Measurements from ENCODE around the gene KCP. TPM values are rescaled to one million over a fixed set of nuclear protein-coding genes. Genes with fewer than 3 reads are reported as not detected.

The KCP gene
- total RNA-seq, 4 donors from 2014 or later: 0.18 to 3.5 TPM; not detected in 2

DNA sequence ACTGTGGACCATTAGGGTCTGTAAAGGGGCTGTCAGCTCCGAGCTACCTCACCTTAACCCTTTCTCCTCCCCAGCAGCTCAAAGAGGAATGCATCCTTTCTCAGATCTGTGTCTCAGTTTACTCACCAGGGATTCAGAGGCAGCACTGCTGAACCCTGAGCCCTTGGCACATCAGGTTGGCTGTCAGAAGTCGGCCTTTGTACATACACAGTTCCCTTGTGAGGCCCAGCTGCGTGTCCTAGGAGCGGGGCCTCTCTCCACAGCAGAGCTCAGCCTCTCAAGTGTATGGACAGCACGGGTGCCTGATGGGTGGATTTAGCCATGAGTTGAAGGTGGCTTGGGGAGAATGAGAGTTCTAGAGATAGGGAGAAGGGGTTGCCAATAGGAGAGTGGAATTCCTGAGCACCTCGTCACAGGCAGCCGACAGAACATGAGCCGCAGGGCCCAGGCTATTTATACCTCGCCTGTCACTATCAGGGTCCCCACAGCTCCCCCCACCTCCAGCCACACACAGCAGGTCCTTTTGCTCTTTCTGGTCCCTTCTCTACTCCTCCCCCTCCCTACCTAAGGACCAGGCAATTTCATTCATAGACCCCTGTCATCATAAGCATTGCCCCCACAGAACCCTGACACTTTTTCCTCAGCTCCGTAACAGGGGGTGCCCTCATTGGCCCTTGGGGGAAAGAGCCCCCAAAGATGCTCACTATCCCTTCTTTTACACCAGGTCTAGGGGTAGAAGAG lies 82.4 kb downstream of the KCP start:
- H3K36me3 ChIP-seq: no peaks in the 10 kb centered on the region
- peaks cover 0 to 3% of the 10 kb centered on the region in 2 donors for H3K4me1 ChIP-seq
- H3K9me3 ChIP-seq: no peaks in the 10 kb centered on the region
- DNase-seq: peak in 1 of 2 donors; percentile 74
- H3K27ac ChIP-seq: peak overlapping the region; percentile 76 to 94
- TF ChIP-seq, protein P1, sequence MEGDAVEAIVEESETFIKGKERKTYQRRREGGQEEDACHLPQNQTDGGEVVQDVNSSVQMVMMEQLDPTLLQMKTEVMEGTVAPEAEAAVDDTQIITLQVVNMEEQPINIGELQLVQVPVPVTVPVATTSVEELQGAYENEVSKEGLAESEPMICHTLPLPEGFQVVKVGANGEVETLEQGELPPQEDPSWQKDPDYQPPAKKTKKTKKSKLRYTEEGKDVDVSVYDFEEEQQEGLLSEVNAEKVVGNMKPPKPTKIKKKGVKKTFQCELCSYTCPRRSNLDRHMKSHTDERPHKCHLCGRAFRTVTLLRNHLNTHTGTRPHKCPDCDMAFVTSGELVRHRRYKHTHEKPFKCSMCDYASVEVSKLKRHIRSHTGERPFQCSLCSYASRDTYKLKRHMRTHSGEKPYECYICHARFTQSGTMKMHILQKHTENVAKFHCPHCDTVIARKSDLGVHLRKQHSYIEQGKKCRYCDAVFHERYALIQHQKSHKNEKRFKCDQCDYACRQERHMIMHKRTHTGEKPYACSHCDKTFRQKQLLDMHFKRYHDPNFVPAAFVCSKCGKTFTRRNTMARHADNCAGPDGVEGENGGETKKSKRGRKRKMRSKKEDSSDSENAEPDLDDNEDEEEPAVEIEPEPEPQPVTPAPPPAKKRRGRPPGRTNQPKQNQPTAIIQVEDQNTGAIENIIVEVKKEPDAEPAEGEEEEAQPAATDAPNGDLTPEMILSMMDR (IDR thresholded peaks at IDR 0.05): no peak
- TF ChIP-seq POLR2A (IDR thresholded peaks at IDR 0.05): no peak
- no peak overlapping the region for H3K4me3 ChIP-seq
- intact Hi-C loops (cut with DNase I; ENCODE audit: low total_unique reads): no loop called here
- no peaks in the 10 kb centered on the region for H3K27me3 ChIP-seq

DNA sequence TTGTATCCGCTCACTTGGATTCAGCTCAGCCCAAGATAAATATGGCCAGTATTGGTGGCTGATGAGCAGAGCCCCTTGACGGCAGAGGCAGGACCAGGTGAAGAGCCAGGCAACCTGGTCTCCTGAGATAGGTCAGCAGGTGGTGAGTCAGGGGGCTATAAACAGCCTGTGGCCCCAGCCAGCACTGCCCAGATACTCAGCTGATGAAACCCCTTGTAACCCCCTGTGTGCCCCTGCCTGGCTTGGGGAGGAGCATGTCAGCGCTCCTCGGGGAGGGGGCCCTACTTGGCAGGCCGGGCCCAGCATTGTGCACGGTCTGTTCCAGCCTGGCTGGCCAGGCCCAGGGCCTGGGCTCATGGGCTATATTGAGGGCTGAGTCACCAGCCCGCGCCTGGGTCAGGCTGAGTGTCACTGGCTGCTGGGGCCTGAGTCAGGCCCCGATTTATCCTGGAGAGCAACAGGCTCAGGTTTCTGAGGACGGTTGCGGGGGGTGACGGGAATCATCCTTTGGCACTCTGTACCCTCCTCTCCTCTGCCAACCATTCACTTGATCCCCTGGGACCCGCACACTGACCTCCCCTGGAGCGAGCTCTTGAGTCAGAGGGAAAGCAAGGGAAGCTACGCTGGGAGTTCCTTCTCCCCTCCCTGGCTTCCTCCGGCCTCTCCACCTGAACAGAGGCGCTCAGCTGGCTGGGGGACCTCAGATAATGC lies 83.1 kb downstream of the KCP start:
- Histone ChIP-seq H3K4me3 (no peak overlapping the region), H3K9me3 (no peaks in the 10 kb centered on the region), H3K36me3 (no peaks in the 10 kb centered on the region), H3K4me1 (peaks cover 0 to 3% of the 10 kb centered on the region in 2 donors), H3K27ac (peak overlapping the region; percentile 76 to 94), H3K27me3 (no peaks in the 10 kb centered on the region)
- intact Hi-C loops (cut with DNase I; ENCODE audit: low total_unique reads): no loop called here
- peak in 1 of 2 donors; percentile 66 for DNase-seq
- TF ChIP-seq, protein P1 (IDR thresholded peaks at IDR 0.05): no peak
- TF ChIP-seq POLR2A (IDR thresholded peaks at IDR 0.05): no peak

DNA sequence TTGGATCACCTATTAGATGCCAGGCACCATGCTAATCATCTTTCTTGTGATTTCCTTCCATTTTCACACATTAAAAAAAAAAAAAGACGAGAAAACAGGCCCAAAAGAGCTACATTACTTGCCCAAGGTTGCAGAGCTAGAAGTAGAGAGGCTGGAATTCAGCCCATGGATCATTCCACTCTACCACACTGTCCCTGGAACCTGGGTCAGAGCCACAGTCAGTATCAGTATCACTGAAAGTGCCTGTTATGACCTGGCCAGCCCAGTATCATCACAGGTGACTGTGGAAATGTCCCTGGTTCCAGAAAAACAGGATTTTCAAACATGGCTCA lies 83.6 kb downstream of the KCP start:
- no peaks in the 10 kb centered on the region for H3K36me3 ChIP-seq
- no peak overlapping the region for H3K4me3 ChIP-seq
- peaks cover 0 to 3% of the 10 kb centered on the region in 2 donors for H3K4me1 ChIP-seq
- no peaks in the 10 kb centered on the region for H3K27me3 ChIP-seq
- H3K9me3 ChIP-seq: no peaks in the 10 kb centered on the region
- DNase-seq: no peak
- H3K27ac ChIP-seq: peak overlapping the region; percentile 76 to 94
- intact Hi-C loops (cut with DNase I; ENCODE audit: low total_unique reads): no loop called here
- TF ChIP-seq POLR2A (IDR thresholded peaks at IDR 0.05): no peak
- TF ChIP-seq, protein P1 (IDR thresholded peaks at IDR 0.05): no peak

Other genes with a start within 250 kb of the KCP start
- 1 to 10 TPM in 1 of 4 donors, under 1 TPM in 1, not detected in 2; 0.35 to 6.6 TPM for gene GARIN1A, start 238.4 kb downstream of the KCP start, total RNA-seq
- gene CALU, start 171.3 kb downstream of the KCP start, total RNA-seq: 100 to 1,000 TPM in 3 of 4 donors, 10 to 100 TPM in 1; 83.0 to 334 (median 108) TPM
- gene OPN1SW, start 134.9 kb downstream of the KCP start, total RNA-seq: not detected
- gene CCDC136, start 118.7 kb downstream of the KCP start, total RNA-seq: 10 to 100 TPM; 11.5 to 26.4 (median 14.8) TPM
- gene FLNC, start 80.3 kb downstream of the KCP start, total RNA-seq: 100 to 1,000 TPM in 2 of 4 donors, 10 to 100 TPM in 2; 16.5 to 126 (median 105) TPM
- gene ATP6V1F, start 47.9 kb downstream of the KCP start, total RNA-seq: 100 to 1,000 TPM in 1 of 4 donors, 10 to 100 TPM in 3; 31.2 to 137 (median 61.3) TPM
- 10 to 100 TPM in 1 of 4 donors, 1 to 10 TPM in 3; 2.0 to 52.5 (median 4.5) TPM for gene IRF5, start 27.2 kb upstream of the KCP start, total RNA-seq
- gene TNPO3, start 144.4 kb upstream of the KCP start, total RNA-seq: 10 to 100 TPM; 14.6 to 57.9 (median 31.9) TPM
- gene TSPAN33, start 234.0 kb upstream of the KCP start, total RNA-seq: 1 to 10 TPM in 2 of 4 donors, not detected in 2; 3.9 to 7.0 TPM

All from uterus (tissue), 4 donors.